K562 (cell line): ENCODE measurements around the gene CDC23. TPM values are rescaled to one million over a fixed set of nuclear protein-coding genes. Genes with fewer than 3 reads are reported as not detected.

Experiments
- ATAC-seq: fragments of 200-7000 bp; cut with Tn5 transposase; 3 replicates; pipeline ENCODE4 v1.9.1; 2020; ENCODE audit warnings: moderate library complexity
- BruUV-seq: library from RNA; stranded (reverse); fragments of 400-500 nt; replicated peaks from 2 replicates; lab custom pipeline; 2021; lab: Mats Ljungman, UMichigan
- CTCF ChIA-PET: fragments of 300-600 bp; formaldehyde crosslinking; extraction: SDS; loops from one replicate; lab custom pipeline; 2021; ENCODE audit warnings: low intra/inter-chr PET ratio; lab: Yijun Ruan, JAX
- POLR2A ChIA-PET: fragments of 300-600, 350-650 bp; sonication (Branson Sonifier 250); formaldehyde crosslinking; extraction: SDS; loops from one replicate; lab custom pipeline; 2021; ENCODE audit warnings: antibody characterized with exemption, inconsistent platforms; lab: Yijun Ruan, JAX
- DNase-seq, 4 experiments: peaks; one replicate each; pipeline versions ENCODE4 v3.0.0 to v3.0.0-alpha.2; 2011 to 2018; ENCODE audit warnings: low spot score in 3 of 4, mixed read lengths in 3 of 4; ENCODE audit errors: extremely low read depth in 1 of 4
- FAIRE-seq: peaks from 2 replicates; lab custom pipeline; 2011; peaks lifted over from hg19 to GRCh38; lab: Jason Lieb, UNC
- H2AFZ ChIP-seq: 2 replicates; pipeline ENCODE4 v1.6.0; 2011; ENCODE audit warnings: low read depth, low read length, control low read depth, inconsistent platforms
- H3K27ac ChIP-seq: fragments of 200-600 bp; 3 replicates; pipeline ENCODE4 v1.8.0; 2011; ENCODE audit warnings: low read depth, mild to moderate bottlenecking, control low read depth, inconsistent platforms, low read length, moderate library complexity, mixed read lengths; ENCODE audit errors: extremely low read depth
- H3K27me3 ChIP-seq, 2 experiments: fragments of 300-600 bp in 1 of 2; 2 replicates in 1 of 2; 3 replicates in 1 of 2; pipeline versions ENCODE4 v1.6.0 to v1.8.0; 2011; ENCODE audit warnings: inconsistent platforms in 2 of 2, low read length in 2 of 2, mild to moderate bottlenecking in 1 of 2, mixed read lengths in 1 of 2, moderate library complexity in 1 of 2; ENCODE audit not compliant: control insufficient read depth in 2 of 2, insufficient read depth in 2 of 2
- H3K36me3 ChIP-seq: fragments of 300-600 bp; 3 replicates; pipeline ENCODE4 v1.8.0; 2011; ENCODE audit warnings: mild to moderate bottlenecking, low read length, inconsistent platforms; ENCODE audit not compliant: control insufficient read depth, insufficient read depth
- H3K4me1 ChIP-seq, 2 experiments: fragments of 200-600 bp in 1 of 2; replicated peaks in 1 of 2; 2 replicates in 1 of 2; 3 replicates in 1 of 2; pipeline versions ENCODE4 v1.5.1 to v1.8.0; 2011; ENCODE audit warnings: inconsistent platforms in 2 of 2, low read length in 2 of 2, mild to moderate bottlenecking in 1 of 2, mixed read lengths in 1 of 2, moderate library complexity in 1 of 2; ENCODE audit not compliant: control insufficient read depth in 2 of 2, insufficient read depth in 2 of 2
- H3K4me2 ChIP-seq: 2 replicates; pipeline ENCODE4 v1.6.1; 2011; ENCODE audit warnings: low read length, control low read depth, inconsistent platforms, mixed read lengths; ENCODE audit not compliant: insufficient read depth
- H3K4me3 ChIP-seq: fragments of 200-600 bp; sonication (generic), shearing (Covaris generic); 2 replicates; pipeline ENCODE4 v1.5.1; 2016; ENCODE audit warnings: control low read depth, inconsistent platforms
- H3K79me2 ChIP-seq: fragments of 200-600 bp; 3 replicates; pipeline ENCODE4 v1.8.0; 2011; ENCODE audit warnings: low read length, inconsistent platforms; ENCODE audit not compliant: control insufficient read depth, insufficient read depth
- H3K9ac ChIP-seq, 2 experiments: 2 replicates each; pipeline versions ENCODE4 v1.6.0 to v1.6.1; 2011; ENCODE audit warnings: low read depth in 2 of 2, low read length in 2 of 2, control low read depth in 1 of 2, inconsistent platforms in 1 of 2, mild to moderate bottlenecking in 1 of 2, mixed read lengths in 1 of 2; ENCODE audit not compliant: insufficient read depth in 1 of 2
- H3K9me1 ChIP-seq: one replicate; pipeline ENCODE4 v1.6.0; 2011; ENCODE audit warnings: inconsistent platforms, mild to moderate bottlenecking, low read length, moderate library complexity; ENCODE audit not compliant: control insufficient read depth, insufficient read depth
- H3K9me3 ChIP-seq: replicated peaks from 2 replicates; pipeline ENCODE4 v1.5.1; 2011; ENCODE audit warnings: low read depth, low read length, inconsistent platforms; ENCODE audit not compliant: control insufficient read depth, insufficient read depth
- H4K20me1 ChIP-seq: replicated peaks from 2 replicates; pipeline ENCODE4 v1.6.1; 2011; ENCODE audit warnings: low read length, inconsistent platforms, mixed read lengths; ENCODE audit not compliant: control insufficient read depth, insufficient read depth
- AFF4 ChIP-seq: sonication (generic); formaldehyde crosslinking; IDR thresholded peaks from 2 replicates; pipeline ENCODE4 v1.8.0; 2023; ENCODE audit warnings: mild to moderate bottlenecking, missing genetic modification reagents
- ARID3A ChIP-seq: IDR thresholded peaks from 2 replicates; pipeline ENCODE4 v1.6.1; 2012; ENCODE audit warnings: low read depth, low read length, improper control_type of control experiment, borderline replicate concordance
- ARNT ChIP-seq, 2 experiments: fragments of 450-650 bp; IDR thresholded peaks; 2 replicates each; pipeline ENCODE4 v1.6.1; 2016; ENCODE audit warnings: mild to moderate bottlenecking in 1 of 2
- BCOR ChIP-seq: fragments of 450-650 bp; IDR thresholded peaks from 2 replicates; pipeline ENCODE4 v1.6.1; 2016
- MAFK ChIP-seq: IDR thresholded peaks from 2 replicates; pipeline ENCODE4 v1.6.1; 2011; ENCODE audit warnings: low read length, improper control_type of control experiment
- MEF2D ChIP-seq: conservative IDR thresholded peaks from 2 replicates; pipeline ENCODE4 v1.6.1; 2016; ENCODE audit warnings: low read depth, missing genetic modification characterization, missing compliant biosample characterization
- MNT ChIP-seq, 2 experiments: fragments of 450-650 bp; conservative IDR thresholded peaks; 2 replicates each; pipeline ENCODE4 v1.6.1; 2017; ENCODE audit warnings: mild to moderate bottlenecking in 2 of 2, moderate library complexity in 2 of 2
- RAD21 ChIP-seq, 2 experiments: fragments of 250-450 bp in 1 of 2; fragments of 450-650 bp in 1 of 2; sonication (Bioruptor Pico) in 1 of 2; formaldehyde crosslinking in 1 of 2; IDR thresholded peaks in 1 of 2; conservative IDR thresholded peaks in 1 of 2; 2 replicates each; pipeline versions ENCODE4 v1.4.0 to v1.8.0; 2020 to 2022; ENCODE audit warnings: mild to moderate bottlenecking in 2 of 2, moderate library complexity in 1 of 2
- RBFOX2 ChIP-seq: fragments of 200-400 bp; formaldehyde crosslinking; IDR thresholded peaks from 2 replicates; pipeline ENCODE4 v1.6.1; 2017; ENCODE audit warnings: low read depth, mild to moderate bottlenecking, low read length, moderate library complexity
- SIRT6 ChIP-seq: IDR thresholded peaks from one replicate; pipeline ENCODE4 v1.6.1; 2012; ENCODE audit warnings: low read depth, mild to moderate bottlenecking, control low read depth, inconsistent platforms, low read length, moderate library complexity
- TEAD1 ChIP-seq, 2 experiments: fragments of 450-650 bp in 1 of 2; sonication (generic) in 1 of 2; formaldehyde crosslinking; IDR thresholded peaks; 2 replicates each; pipeline versions ENCODE4 v1.4.0 to v1.8.0; 2020 to 2022; ENCODE audit warnings: mild to moderate bottlenecking in 2 of 2, missing genetic modification reagents in 1 of 2
- WGBS: fragments of 100-300 bp; shearing (Covaris generic); methylation state at CpG from one replicate; pipeline ENCODE4 v1.1.6; 2016; ENCODE audit warnings: low coverage, mixed read lengths; ENCODE audit not compliant: insufficient coverage; ENCODE audit errors: missing lambda C conversion rate; 5-methylcytosine and 5-hydroxymethylcytosine counted together
- in situ Hi-C: fragments of 300-500 bp; cut with MboI; formaldehyde crosslinking; loops from 4 replicates; pipeline ENCODE4 v1.15.0; 2018; ENCODE audit warnings: inconsistent platforms, mixed read lengths
- intact Hi-C: fragments of 100-400 bp; cut with micrococcal nuclease; formaldehyde crosslinking; loops from 2 replicates; pipeline ENCODE4 v1.14.2; 2022
- polyA plus RNA-seq, 8 experiments: library from polyadenylated mRNA; depleted of rRNA in 4 of 8; stranded (reverse) in 5 of 8; unstranded in 3 of 8; fragments of >200 nt; fragmentation: Nextera tagmentation in 2 of 8; fragmentation: Illumina TruSeq in 1 of 8; extraction: Ambion mirVana in 2 of 8; extraction: Trizol in 1 of 8; gene quantifications; 2 replicates each; pipeline versions ENCODE4 v1.2.1 to v1.2.3, GENCODE V29; 2011 to 2014; ENCODE audit warnings: inconsistent platforms in 1 of 8, missing spikeins in 1 of 8
- total RNA-seq, 7 experiments: library from RNA; depleted of rRNA in 6 of 7; stranded (reverse); fragments of >200 nt in 6 of 7; fragmentation: Illumina TruSeq in 2 of 7; extraction: Trizol in 2 of 7; gene quantifications; 2 replicates each; pipeline versions ENCODE4 v1.2.1 to v1.2.3, GENCODE V29; 2011 to 2021; ENCODE audit warnings: low replicate concordance in 1 of 7

CDC23 gene
- total and polyA plus RNA-seq, 9 of the 15 experiments (the other 6 are each of a cell fraction or from before 2014, with no cell fraction given) = 34.5 to 157 (median 65.5) TPM

- no peak for TF ChIP-seq MAFK
- peak; percentile 45; the same call in 1 of the 2 replicates for TF ChIP-seq BCOR
Measured at GRCh38 chr5:138180841-138181240, 32.3 kb downstream of the CDC23 start (continued).

GRCh38 chr5:138180183-138180782, 32.8 kb downstream of the CDC23 start:
- DNase-seq = peak; percentile 45 to 79 (median 53)
- no peak for TF ChIP-seq ARNT (IDR thresholded peaks at IDR 0.05)
- TF ChIP-seq MNT (conservative IDR thresholded peaks at IDR 0.05) = peak in 1 of 2 experiments; percentile 31; a peak in 1 of 4 replicates
- peak; percentile 70; the same call in 1 of the 2 replicates for TF ChIP-seq AFF4
- TF ChIP-seq ARID3A = peak; percentile 99
- no peak for TF ChIP-seq SIRT6
- peak in 1 of 2 experiments; percentile 17; a peak in 1 of 4 replicates for TF ChIP-seq TEAD1 (CRISPR knock-in tag; IDR thresholded peaks at IDR 0.05)
- TF ChIP-seq RBFOX2 = no peak; the same call in 1 of the 2 replicates
- TF ChIP-seq RAD21 (CRISPR knock-in tag; conservative IDR thresholded peaks at IDR 0.05 in 1 of 2, IDR thresholded peaks at IDR 0.05 in 1 of 2) = peak; percentile 83 to 84
- TF ChIP-seq MEF2D (tag) = no peak

More at GRCh38 chr5:138180183-138180782, 32.8 kb downstream of the CDC23 start:
- ATAC-seq = peak; percentile 62
- Histone ChIP-seq H3K79me2 (peaks cover 51% of the 10 kb centered on the region), H3K9me3 (no peaks in the 10 kb centered on the region), H3K27me3 (no peaks in the 10 kb centered on the region), H3K36me3 (peaks cover 61% of the 10 kb centered on the region), H2AFZ (peak overlapping the region; percentile 28; the same call in 1 of the 2 replicates), H3K4me1 (peaks cover 4 to 5% of the 10 kb centered on the region in 2 experiments; a peak in 2 of 5 replicates), H3K4me3 (peak overlapping the region; percentile 63), H3K9ac (peak overlapping the region in 1 of 2 experiments; percentile 97; a peak in 2 of 4 replicates), H4K20me1 (no peaks in the 10 kb centered on the region), H3K9me1 (no peaks in the 10 kb centered on the region), H3K4me2 (peak overlapping the region; percentile 95), H3K27ac (peak overlapping the region; percentile 99)
- WGBS = 58% methylated on average over 5 of the region's 5 CpGs
- intact Hi-C loops (loop anchor here (1.0 to 5.0 kb wide), 4 partner anchors 103 to 323 kb away; partner anchors contain the start of gene KDM3B), in situ Hi-C loops (loop anchor here (5.0 to 25.0 kb wide), 2 partner anchors 102 to 232 kb away; no protein-coding TSS in a partner anchor)
- ChIA-PET CTCF (interaction anchor here (0.6 to 2.2 kb wide), 4 partner anchors 42 to 636 kb away, joined by 3 to 10 read pairs (median 4); no protein-coding TSS in a partner anchor), POLR2A (interaction anchor here (0.8 to 4.6 kb wide), 7 partner anchors 8 to 367 kb away, joined by 3 to 31 read pairs (median 3); no protein-coding TSS in a partner anchor)
- no TSS peak for BruUV-seq
- FAIRE-seq = peak; percentile 84
